GM04504 (cell line): ENCODE results near the gene MACO1.
"Not testable (repeated sequence)": the region's sequence is repeated elsewhere in the genome, so short reads cannot be mapped to it uniquely, and the experiment has no call there.

ENCODE experiments used
- DNase-seq: peaks from one replicate; pipeline ENCODE4 v3.0.0-alpha.2; 2012; ENCODE audit warnings: low read depth

Gene MACO1

DNA sequence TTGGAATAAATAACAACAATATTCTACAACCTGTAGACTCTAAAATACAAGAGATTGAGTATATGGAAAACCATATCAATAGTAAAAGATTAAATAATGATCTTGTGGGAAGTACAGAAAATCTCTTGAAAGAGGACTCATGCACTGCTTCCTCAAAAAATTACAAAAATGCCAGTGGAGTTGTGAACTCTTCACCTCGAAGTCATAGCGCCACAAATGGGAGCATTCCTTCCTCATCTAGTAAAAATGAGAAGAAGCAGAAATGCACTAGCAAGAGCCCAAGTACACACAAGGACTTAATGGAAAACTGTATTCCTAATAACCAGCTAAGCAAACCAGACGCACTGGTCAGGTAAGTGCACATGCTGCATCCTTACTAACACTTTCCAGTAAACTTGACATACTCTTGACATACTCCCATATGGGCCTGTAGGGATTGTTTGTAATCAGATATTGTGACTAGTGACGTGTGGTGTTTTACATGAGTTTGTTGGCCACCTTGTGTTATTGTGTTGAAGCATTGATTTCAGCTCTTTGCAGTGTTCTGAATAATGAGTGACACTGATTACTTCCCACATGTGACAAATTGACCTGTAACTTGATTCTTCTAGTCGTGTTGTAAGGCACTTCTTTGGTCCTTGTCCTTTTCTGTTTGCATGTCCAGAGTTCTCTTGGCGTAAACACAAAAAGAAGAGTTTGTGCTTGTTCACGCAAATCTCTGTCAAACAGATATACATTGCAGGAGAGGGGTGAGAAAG is 28.0 kb downstream of the MACO1 start:
- no peak for DNase-seq

DNA sequence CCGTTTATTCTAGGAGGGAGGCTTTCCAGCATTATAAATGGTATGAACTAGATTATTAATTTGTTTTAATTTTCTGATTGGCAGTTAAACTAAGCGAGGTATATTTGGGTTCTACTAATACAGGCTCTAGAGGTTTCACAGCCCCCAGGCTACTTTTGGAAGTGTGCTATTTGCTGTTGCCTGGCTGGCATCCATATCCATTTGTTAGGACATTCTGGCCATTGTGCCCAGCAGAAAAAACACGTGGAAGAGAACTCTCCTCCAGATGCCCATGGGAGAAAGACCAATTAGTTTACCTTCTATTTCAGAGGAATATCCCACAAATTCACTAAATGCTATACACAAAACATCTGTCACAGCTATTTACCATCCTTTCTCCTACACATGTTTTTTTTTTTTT is 29.3 kb downstream of the MACO1 start:
- DNase-seq: no peak

DNA sequence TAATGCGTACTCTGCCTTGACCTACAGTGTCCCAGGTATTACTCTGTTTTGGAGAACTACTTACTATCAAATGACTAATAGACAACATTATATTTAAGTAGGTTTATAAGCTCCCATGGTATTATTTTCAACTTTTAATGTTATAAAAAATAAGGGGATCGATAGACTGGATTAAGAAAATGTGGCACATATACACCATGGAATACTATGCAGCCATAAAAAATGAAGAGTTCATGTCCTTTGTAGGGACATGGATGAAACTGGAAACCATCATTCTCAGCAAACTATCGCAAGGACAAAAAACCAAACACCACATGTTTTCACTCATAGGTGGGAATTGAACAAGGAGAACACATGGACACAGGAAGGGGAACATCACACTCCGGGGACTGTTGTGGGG is 30.1 kb downstream of the MACO1 start:
- DNase-seq: not testable (repeated sequence)

DNA sequence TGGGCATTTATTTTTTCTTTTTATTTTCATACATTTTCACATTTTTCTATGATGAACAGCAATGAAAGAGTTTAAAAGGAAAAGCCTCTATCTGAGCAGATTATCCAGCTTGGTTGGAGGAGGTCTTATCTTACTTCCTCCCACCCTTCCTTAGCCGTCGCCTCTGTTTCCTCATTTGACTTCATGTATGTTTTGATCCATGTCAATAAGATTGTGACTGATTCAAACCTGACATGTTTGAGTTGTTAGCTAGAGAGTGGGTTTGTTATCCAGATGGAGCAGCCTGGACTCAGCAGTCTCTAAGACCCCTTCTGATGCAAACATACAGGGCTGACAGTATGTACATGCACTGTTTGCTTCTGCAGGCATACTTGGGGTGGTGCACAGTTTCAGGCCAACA is 31.2 kb downstream of the MACO1 start:
- DNase-seq: no peak

DNA sequence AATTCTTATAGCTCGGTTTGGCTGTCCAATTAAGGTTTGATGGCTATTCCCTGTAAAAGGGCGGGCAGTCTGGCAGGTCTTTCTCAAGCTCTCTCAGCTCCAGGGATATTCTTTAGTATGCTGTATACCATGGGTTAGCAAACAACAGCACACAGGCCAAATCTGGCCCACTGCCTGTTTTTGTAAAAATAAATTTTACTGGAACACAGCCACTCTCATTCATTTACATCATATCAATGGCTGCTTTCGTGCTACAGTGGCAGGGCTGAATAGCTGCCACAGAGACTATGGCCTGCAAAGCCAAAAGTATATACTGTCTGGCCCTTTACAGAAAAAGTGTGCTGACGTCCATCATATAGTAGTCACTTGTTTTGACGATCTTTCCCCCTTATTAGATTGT is 32.0 kb downstream of the MACO1 start:
- DNase-seq: no peak

DNA sequence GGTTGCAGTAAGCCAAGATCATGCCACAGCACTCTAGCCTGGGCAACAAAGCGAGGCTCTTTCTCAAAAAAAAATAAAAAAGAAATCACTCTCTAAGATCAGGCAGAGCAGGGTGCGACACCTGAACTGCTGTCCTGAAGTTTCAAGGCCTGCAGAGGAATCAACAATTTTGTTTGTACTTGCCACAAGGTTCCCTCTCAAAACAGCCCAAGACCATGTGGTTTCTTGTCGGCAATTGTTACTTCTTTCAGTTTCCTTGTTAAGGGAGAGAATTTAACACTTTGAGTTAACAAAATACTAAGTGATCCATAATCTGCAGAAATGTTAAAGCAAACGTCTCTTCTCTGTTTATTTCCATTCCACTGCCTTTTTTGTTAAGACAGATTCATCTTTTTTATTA is 36.5 kb downstream of the MACO1 start:
- DNase-seq: no peak

DNA sequence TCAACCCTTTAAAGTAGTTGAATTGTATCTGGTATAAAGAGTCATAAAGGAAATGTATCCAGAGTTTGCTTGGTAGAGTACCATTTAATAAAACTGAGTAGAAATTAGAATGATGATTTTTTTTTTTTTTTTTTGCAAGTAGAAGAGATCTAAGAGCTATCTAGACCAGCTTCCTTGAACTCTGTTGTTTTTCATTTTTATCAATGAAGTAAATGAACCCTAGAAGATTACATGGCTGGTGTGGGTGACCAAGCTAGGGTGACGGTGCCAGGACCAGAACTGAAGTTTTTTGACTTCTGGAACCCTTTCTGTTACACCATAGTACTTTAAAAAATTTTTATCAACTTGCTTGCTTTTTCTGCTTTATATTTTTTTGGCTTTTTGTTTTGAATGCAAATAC is 36.9 kb downstream of the MACO1 start:
- DNase-seq: no peak

DNA sequence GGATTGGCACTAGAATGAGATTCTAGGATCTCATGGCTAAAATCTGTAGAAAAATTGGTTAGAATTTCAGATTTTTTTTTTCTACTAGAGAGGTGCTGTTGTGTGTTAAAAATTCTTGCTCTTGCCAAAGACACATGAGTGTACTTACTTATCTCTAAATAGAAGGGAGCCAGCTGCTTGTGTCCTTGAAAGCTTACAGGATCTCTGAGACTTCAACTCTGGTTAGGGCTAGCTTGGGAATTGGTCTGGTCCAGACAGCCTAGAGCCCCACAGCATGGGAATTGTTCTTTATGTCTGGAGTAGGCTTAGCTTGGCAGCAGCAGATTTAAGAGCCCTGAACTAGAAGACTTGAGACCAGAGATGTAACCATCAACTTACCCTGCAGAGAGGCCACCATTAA is 37.3 kb downstream of the MACO1 start:
- no peak for DNase-seq

DNA sequence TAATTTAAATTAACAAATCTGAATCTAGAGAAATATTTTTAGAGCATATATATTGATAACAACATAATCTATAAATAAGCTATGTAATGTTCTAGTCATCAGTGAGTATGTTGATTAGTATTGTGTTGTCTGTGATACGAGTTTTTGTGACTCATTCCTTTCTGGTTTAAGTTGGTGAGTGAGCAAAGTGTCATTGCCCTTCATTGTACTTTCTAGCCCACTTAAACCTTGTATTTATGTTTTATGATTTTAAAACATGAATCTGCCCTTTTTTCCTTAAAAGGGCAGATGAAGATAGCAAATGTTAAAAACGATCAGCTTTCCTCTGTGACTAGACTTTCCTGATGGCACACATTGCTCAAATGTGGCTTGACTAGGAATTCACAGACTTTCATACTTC is 38.5 kb downstream of the MACO1 start:
- peak; percentile 6 for DNase-seq

DNA sequence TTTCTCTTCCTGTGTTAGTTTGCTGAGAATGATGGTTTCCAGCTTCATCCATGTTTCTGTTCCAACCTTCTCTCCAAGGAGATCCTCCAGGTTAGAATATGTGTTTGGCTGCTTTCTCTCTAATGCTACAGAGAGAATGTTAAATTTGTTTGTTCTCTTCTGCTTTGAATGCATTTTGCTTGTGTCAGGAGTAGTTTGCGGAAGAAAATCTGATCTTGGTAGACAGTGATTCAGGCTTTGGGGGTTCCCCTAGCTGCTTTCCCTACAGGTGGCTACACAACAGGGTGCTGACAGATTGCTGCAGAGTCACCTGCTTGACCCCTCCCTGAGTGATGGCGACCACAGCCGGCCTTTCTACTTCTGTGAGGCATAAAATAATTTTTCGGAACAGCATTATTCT is 41.8 kb downstream of the MACO1 start:
- no peak for DNase-seq

DNA sequence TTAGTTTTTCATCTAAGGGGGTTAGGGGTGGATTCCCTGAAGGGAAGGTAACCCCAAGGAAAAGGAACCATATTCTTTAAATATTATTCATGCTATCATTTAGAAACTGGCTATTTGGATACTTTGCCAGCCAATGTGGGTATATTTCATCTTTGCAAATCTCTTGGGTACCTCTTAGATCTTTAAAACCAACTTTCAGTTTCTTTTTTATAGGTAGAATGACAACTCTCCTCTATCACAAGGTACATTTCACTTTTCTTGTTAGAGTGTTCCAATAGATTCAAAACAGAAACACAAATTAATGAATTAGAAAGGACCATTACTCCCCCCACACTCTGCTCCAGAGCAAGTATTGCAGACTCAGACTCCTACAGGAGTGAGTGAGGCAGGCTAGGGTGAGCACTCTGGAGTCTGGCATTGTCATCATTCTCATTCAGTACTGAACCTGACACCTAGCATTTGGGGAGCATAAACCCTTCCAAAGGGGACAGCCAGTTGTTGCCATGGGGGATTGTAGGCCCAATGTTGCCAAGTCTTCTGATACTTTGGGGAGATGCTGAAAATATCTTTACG is 43.0 kb downstream of the MACO1 start:
- no peak for DNase-seq

DNA sequence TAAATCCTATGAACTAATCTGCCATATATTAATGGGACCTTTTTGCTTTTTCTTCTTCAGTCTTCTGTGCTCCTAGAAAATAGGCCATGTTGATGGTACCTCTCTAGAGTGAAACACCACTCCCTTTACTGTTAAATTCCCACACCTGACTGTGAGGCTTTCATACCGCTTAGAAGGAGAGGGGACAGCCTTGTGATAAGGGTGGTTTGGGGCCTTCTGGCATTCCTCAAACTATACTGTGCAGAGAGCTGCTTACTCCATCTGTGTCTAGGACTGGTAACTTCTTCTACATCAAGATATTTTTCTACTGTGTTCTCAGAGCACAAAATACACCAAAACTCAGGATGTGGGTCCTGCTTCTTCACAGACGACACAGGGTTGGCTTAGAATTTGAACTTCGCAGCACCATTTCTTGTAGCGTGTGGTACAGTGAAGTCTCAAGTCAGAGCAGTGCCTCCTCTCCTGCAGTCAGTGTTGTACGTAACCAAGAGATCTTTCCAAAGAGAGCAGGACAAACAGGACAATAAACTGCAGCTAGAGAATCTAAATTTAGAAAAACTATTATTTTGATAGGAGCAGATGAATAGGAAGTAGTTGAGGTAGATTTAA is 43.8 kb downstream of the MACO1 start:
- DNase-seq: no peak

DNA sequence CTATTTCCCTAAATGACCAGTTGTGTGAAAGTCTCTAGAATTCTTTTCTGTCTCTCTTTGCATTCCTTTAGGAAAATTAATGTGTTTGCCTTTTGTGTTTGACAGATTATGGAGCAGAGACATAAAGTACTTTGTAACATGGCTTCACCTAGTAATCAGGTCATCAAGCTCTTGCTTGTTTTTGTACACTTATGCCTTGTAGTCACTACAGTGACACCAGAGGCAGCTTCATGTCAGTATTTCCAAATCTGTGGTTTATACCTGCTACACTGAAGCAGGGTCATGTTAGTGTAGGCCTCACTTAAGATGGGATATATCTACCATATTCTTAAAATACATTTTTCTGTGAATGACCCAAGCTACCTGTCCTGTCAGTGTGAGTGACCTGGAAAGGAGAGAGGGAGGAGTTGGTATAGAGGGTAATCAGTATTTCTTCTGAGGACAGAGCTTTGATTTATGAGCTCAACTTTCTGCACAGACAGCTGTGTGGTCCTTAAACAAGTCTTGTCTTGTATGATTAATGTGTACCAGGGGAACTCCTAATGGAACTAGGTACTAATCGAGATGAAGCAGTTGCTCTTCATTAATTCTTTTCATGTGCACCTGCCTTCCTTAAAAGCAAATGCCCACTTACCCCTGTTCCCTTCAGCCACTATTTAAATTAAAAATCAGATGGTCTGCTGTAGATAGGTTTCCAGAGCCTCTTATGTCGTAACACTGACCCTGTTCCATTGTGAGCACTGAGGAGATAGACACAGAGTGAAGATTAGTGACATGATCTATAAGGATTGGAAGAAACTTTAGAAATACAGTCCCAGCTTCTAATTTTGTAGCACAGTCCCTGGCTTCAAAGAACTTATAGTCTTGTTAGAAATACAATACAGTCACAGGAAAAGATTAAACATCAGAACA is 45.7 kb downstream of the MACO1 start:
- no peak for DNase-seq

DNA sequence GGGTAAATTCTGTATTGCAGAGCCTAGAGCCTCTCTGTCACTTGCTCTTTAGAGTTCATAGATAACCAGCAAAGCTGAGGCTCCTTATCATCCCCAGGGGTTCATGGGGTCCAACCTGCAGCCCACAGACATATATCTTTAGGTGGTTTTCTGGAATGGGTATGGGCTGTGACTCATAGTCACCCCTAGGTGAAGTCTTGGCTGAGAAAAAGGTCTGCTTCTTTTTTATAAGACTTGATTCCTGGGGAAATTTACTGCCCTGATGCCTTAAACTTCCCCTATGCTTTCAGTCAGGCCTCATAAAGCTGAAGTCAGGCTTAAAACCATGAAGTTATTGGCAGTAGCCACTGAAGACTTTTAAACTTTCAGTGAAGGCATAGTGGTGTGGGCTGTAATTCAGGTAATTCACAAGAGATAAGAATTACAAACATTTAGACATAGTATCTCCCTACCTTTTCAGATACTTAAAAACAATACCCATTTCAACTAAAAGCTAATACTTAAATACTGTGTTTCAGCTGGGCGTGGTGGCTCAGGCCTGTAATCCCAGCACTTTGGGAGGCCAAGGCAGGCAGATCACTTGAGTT is 46.8 kb downstream of the MACO1 start:
- no peak for DNase-seq

DNA sequence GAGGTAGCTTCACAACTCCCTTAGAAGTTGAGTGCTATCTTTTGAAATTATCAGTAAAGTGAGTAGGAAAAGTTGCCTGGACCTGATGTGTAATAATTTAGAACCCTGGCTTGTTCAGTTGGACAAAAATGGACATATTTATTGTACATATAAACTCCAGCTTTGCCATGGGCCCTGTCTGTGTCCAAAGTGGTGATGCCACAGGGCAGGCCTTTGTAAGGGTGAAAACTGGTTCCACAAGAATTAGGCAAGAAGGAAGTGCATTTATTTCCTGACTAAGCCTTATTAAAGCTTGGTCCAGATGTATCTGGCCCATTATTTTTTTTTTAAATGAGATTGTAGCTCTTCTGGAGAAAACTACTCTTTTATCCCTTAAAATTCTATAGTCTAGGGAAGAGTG is 47.9 kb downstream of the MACO1 start:
- DNase-seq: no peak

DNA sequence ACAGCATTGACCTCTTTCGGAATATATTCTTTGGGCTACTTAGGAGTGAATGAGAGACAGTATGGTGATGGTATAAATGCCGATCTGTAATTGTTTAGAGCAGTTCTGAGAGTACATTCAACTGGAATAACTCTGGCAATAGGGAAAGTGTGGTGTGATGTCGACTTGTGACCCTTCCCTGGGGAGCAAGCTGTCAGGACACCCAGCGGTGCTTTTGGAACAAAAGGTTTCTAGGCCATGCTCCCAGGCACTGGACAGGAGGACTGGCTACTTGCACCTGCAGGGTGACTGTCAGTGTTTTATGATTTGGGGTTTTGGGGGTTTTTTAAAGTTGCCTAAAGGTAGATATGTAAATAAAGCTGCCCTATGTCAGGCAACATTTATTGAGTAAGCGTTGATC is 50.9 kb downstream of the MACO1 start:
- no peak for DNase-seq

DNA sequence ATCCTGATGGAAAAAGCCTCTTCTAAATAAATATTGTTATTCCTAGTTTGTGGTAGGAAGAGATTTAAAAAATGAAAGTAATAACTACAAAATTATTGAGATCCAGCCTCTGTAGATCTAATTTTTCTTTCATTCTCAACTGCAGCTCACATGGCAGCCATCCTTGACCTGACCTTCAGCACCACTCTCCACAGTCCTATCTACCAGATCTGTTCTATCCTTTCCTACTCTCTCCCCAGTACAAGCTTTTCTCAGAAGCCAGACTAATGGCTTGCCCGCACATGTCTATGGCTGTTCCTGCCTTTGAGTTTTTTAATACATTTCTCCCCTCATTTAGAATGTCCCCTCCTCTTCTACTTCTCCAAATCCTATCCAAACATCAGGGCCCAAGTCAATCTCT is 51.5 kb downstream of the MACO1 start:
- no peak for DNase-seq

DNA sequence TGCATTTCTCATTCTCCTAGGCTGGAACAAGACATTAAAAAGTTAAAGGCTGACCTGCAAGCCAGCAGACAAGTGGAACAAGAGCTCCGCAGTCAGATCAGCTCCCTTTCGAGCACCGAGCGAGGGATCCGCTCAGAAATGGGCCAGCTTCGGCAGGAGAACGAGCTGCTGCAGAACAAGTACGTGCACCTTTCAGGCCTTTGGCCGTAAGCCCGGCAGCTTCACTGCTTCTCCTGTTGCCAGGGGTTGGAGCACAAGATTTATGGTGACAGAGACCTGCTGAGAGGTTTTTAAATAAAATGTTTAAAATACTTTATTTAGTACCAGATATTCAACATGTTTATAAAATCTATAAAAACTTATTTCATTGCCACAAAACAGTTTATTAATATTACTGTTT is 53.4 kb downstream of the MACO1 start:
- no peak for DNase-seq

DNA sequence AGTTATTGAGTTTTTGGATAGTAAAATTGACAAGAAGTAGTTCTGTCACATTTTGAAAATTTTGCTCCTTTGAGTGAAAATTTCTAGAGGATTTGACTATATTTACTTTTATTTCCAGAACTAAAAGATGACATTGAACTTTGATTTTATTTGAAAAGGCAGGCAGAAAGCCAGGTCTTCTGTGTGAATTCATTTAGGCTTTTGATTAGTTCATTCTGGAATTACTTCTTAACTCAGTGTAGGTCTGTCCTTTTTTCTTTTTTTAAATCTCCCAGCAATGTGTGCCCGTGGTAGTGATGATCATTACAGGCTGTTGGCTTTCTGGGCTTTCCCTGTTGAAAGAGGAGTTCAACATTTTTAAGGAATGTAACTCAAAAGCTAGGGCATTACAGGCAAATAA is 53.8 kb downstream of the MACO1 start:
- no peak for DNase-seq

DNA sequence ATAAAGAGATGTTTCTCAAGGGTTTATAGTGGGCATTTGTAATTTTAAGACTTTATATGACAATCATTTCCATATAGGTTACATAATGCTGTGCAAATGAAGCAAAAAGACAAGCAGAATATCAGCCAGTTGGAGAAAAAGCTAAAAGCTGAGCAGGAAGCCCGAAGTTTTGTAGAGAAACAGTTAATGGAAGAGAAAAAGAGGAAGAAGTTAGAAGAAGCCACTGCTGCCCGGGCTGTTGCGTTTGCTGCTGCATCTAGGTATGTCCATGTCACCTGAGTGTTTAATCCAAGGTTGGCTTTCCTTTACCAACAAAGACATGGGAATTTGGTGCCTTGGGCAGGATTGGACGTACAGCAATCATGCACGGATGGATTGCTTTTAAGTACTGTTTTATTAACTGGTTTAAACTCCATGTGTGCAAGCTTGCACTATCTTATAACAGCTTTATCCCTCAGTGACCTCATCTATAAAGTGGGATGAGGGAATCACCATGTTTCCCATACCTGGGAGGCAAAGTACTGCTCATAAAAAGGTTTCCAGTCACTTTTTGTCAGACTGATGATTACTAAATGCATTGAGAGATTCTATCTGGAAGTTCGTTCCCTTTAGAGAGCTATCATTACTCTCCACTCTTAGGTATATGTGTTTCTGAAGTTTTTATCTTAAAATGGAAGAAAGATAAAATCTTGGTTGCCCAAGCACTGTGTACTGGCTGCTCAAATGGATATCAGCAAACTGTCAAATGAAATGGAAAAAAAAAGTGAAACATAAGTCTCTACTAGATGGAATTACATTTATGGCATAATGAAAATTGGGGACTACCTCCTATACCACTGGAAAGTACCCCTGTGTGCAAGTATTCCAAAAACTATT is 55.1 kb downstream of the MACO1 start:
- DNase-seq: no peak

DNA sequence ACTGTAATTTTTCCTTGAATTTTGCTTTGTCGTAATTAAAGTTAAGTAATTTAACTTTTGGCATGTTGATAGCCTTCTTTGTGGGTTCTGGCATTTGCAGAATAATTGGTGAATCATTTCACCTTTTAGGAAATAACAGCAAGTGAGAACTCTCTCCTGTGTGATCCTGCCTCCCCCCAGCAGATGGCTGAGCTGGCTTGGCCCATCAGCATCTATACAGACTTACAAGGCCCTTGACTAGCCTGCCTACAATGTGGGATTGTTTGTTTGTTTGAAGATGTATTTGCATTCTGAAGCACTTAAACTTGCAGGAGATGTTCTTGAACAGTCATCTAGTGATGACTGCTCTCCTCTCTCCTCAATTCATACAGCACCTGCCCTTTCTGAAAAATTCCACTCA is 55.9 kb downstream of the MACO1 start:
- no peak for DNase-seq
